ENCODE data around the gene CLCF1.
A peak's percentile ranks its signal among the peaks of the same experiment; 100 is the strongest.
"Not testable (repeated sequence)": the region's sequence is repeated elsewhere in the genome, so short reads cannot be mapped to it uniquely, and the experiment has no call there.

The CLCF1 gene

DNA sequence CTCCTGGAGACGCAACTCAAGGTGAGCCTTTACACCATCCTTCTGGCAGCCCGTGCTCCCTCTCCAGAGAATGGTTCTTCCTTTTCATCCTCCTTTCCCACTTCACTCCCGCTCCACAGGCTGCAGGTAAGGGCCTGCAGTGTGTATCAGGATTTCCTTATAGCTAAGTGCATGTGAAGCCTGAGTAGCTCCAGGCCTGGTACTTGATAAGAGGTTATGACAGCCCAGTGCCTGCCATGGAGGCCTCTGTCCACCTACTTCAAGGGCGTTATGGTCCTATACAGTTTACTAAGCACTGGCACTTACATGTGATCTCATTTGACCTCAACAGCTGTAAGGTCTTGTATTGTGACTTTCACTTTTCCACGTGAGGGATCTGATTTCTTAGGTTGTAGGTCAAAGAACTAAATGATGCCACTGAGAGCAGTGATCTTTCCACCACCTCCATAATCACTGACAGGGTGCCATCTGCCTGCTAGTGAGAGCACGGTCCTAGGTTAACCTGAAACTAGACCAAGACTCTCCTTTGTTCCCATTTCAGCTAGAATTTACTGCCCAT is 52.0 kb downstream of the CLCF1 start:
- no peak for DNase-seq

DNA sequence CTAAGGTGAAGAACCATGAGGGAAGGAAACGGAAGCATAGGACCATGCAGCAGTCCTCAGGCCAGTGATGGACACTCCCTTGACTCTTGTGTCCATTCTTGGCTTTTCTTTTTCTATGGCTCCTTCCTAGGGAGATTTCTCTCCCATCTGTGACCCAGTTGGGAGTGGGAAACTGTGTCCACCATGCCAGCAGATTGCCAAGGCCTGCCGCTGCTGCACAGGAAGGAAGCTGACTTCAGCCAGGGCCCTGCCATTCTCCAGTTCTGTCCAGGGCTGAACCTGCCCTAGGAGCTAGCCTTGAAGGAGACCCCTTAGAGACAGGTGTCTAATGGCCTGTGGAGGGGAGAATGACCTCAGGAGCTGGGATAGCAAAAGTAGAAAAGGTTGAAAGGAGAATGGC is 52.7 kb downstream of the CLCF1 start:
- DNase-seq, result no peak

- DNase-seq, result no peak
Observed at GRCh38 chr11:67320011-67320410, 53.4 kb downstream of the CLCF1 start.

DNA sequence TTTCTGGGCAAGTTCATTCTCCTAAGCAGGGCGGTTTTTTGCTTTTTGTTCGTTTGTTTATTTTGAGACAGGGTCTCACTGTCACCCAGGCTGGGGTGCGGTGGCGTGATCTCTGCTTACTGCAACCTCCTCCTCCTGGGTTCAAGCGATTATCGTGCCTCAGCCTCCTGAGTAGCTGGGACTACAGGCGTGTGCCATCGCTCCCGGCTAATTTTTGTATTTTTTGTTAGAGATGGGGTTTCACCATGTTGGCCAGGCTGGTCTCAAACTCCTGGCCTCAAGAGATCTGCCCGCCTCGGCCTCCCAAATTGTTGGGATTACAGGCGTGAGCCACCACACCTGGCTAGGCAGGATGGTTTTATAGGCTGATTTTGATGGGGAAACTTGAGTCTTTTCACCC is 54.5 kb downstream of the CLCF1 start:
- DNase-seq, result not testable (repeated sequence)

GRCh38 chr11:67317888-67318555 is 55.4 kb downstream of the CLCF1 start:
- no peak for DNase-seq

DNA sequence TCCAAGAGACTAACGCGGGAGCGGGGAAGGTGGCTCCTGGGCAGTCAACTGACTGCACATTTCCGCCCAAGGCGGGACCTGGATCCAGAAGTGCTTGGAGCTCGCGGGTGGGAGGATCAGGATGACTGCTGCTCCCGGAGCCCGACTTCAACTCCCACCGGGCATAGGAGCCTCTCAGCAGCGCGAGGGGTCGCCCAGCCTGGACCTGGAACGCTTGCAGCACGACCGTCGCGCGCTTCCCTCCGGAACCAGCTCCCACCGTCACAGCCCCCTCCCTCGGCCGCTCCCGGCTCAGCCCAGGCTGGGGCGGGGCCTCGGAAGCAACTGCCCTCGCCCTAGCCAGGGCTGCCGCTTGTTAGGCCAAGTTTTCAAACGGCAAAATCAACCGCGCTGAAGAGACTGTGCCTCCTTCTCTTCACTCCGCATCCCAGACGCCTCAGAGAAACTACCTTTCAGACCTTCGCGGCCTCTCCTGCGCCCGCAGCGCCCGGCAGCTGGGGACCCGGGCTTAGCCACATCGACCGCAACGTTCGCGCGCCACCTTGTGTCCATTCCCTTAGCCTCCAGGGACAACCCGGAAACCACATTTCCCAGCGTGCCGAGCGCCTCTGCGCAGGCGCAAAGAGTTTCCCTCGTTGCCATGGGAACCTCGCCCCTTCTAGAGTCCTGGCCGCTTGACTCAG is 56.1 kb downstream of the CLCF1 start:
- DNase-seq, result peak; percentile 99

- no peak for DNase-seq
Observed at GRCh38 chr11:67316882-67317204, 56.6 kb downstream of the CLCF1 start.

DNA sequence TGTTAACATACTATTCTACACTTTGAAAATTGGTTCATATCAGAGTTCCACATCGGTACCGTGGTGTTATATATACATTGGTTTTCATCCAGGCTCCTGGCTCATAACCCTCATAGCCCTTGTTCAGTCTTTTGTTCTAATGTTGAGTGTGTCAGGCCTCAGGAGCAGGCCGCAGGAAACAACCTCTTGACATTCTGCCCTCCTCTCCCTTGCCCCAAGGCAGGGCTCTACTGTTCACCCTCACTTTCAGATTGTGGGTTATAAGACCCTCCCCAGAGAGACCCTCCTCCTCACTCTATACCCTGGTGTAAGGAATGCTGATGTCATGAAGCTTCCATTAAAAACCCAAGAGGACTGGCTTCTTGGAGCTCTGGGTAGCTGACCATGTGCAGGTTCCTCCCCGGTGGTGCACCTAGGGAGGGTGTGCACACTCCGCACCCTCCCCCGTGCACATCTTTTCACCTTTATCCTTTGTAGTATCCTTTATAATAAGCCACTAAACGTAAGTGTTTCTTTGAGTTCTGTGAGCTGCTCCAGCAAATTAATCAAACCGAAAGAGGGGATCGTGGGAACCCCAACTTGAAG is 58.0 kb downstream of the CLCF1 start:
- no peak for DNase-seq

DNA sequence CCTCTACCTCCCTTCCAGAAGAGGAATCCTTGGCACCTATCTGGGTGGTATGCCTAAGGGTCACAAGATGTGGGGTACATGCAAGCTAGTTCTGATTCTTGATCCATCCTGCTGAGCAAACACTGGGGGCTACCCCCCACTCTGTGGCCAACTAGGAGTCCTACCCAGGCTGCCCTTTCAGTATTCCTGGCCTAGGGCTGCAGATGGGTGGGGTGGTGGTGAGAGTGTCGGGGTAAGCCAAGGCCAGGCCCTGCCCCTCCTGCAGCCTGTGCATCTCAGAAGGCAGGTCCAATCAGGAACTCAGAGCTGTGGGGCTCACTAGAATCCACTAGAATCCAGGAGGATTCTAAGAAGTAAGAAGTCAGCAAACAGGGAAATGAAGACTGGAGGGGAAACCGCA is 59.2 kb downstream of the CLCF1 start:
- no peak for DNase-seq

Measured in effector CD4-positive, alpha-beta T cell (primary cell).